GM18499 (cell line): ENCODE data around the gene TTLL3.
"Not testable (repeated sequence)": the region's sequence is repeated elsewhere in the genome, so short reads cannot be mapped to it uniquely, and the experiment has no call there.

Experiments
- ATAC-seq: cut with Tn5 transposase; IDR thresholded peaks from one replicate; pipeline ENCODE4 v1.9.1; 2021; ENCODE audit warnings: moderate number of reproducible peaks; ENCODE audit not compliant: insufficient read depth, unreplicated experiment

Gene TTLL3

GRCh38 chr3:9809615-9810432, at the start of gene TTLL3:
TTLL3 (plus strand) TSS chr3:9810262; CDS start chr3:9810662, 400 bp downstream.
- no peak for ATAC-seq

- no peak for ATAC-seq
Observed at GRCh38 chr3:9760779-9761505, 49.1 kb upstream of the TTLL3 start.

- ATAC-seq = no peak
Observed at GRCh38 chr3:9761919-9762318, 48.1 kb upstream of the TTLL3 start.

GRCh38 chr3:9762871-9763270, 47.2 kb upstream of the TTLL3 start:
- no peak for ATAC-seq

- no peak for ATAC-seq
Observed at GRCh38 chr3:9765865-9766264, 44.2 kb upstream of the TTLL3 start.

GRCh38 chr3:9767418-9767817, 42.6 kb upstream of the TTLL3 start:
- ATAC-seq = no peak

GRCh38 chr3:9768141-9768775, 41.8 kb upstream of the TTLL3 start:
- no peak for ATAC-seq

GRCh38 chr3:9769012-9769411, 41.0 kb upstream of the TTLL3 start:
- ATAC-seq = no peak

- ATAC-seq = no peak
Observed at GRCh38 chr3:9769426-9770275, 40.4 kb upstream of the TTLL3 start, which contains the start of gene CAMK1. CAMK1 (minus strand) TSS chr3:9769947; CDS start chr3:9767749, 2,198 bp downstream.

GRCh38 chr3:9770276-9770812, 39.7 kb upstream of the TTLL3 start:
- no peak for ATAC-seq

GRCh38 chr3:9771007-9771406, 39.1 kb upstream of the TTLL3 start:
- not testable (repeated sequence) for ATAC-seq

- no peak for ATAC-seq
Observed at GRCh38 chr3:9776896-9777693, 33.0 kb upstream of the TTLL3 start.

GRCh38 chr3:9777694-9778021, 32.4 kb upstream of the TTLL3 start:
- ATAC-seq = no peak

- no peak for ATAC-seq
Observed at GRCh38 chr3:9778143-9779074, 31.7 kb upstream of the TTLL3 start.

GRCh38 chr3:9779075-9779593, 30.9 kb upstream of the TTLL3 start:
- ATAC-seq = no peak

GRCh38 chr3:9779721-9780457, 30.2 kb upstream of the TTLL3 start:
- peak; percentile 47 for ATAC-seq

- no peak for ATAC-seq
Observed at GRCh38 chr3:9780458-9780812, 29.6 kb upstream of the TTLL3 start.
